Measurements from ENCODE around the gene PAM.

GRCh38 chr5:102941111-102941510 lies 186.0 kb downstream of the PAM start:
- no peak for TF ChIP-seq TAF1 (IDR thresholded peaks at IDR 0.05; ENCODE audit: borderline replicate concordance, insufficient read depth, low read length)
- TF ChIP-seq REST (IDR thresholded peaks at IDR 0.05; ENCODE audit: insufficient read depth in 1 of 2, low read depth in 2 of 2, low read length in 2 of 2): no peak
- no peak for TF ChIP-seq POLR2AphosphoS5 (IDR thresholded peaks at IDR 0.05; ENCODE audit: low read depth, low read length)
- no peak for TF ChIP-seq SIN3A (IDR thresholded peaks at IDR 0.05; ENCODE audit: borderline replicate concordance, insufficient read depth, low read length)

All from PFSK-1 (cell line).